Left ventricle myocardium inferior (tissue), 1 donor: ENCODE data around the gene TSPAN18. TPM values are rescaled to one million over a fixed set of nuclear protein-coding genes. Genes with fewer than 3 reads are reported as not detected.

Source experiments
- DNase-seq: peaks from one replicate; pipeline ENCODE4 v3.0.0-alpha.2; 2020
- H3K27ac ChIP-seq: fragments of 200-600 bp; replicated peaks from 2 replicates; pipeline ENCODE4 v1.8.0; 2021
- H3K27me3 ChIP-seq: fragments of 200-600 bp; 2 replicates; pipeline ENCODE4 v1.8.0; 2021; ENCODE audit warnings: low read depth
- H3K36me3 ChIP-seq: fragments of 200-600 bp; 2 replicates; pipeline ENCODE4 v1.8.0; 2021
- H3K4me1 ChIP-seq: fragments of 200-600 bp; 2 replicates; pipeline ENCODE4 v1.8.0; 2021
- H3K4me3 ChIP-seq: fragments of 200-600 bp; 2 replicates; pipeline ENCODE4 v1.8.0; 2021; ENCODE audit warnings: mild to moderate bottlenecking, moderate library complexity
- H3K9me3 ChIP-seq: fragments of 200-600 bp; replicated peaks from 2 replicates; pipeline ENCODE4 v1.8.0; 2021
- CTCF ChIP-seq: fragments of 200-600 bp; IDR thresholded peaks from 2 replicates; pipeline ENCODE4 v1.8.0; 2021; ENCODE audit warnings: antibody characterized with exemption, mild to moderate bottlenecking, borderline replicate concordance
- intact Hi-C: fragments of 100-400 bp; cut with micrococcal nuclease; formaldehyde crosslinking; loops from one replicate; pipeline ENCODE4 v1.11.0; 2022
- total RNA-seq: library from RNA; stranded (reverse); fragmentation: NEBNext Ultra II Directional; extraction: Animal tissue kit (Norgen Biotek cat#: 25700); gene quantifications from one replicate; pipeline ENCODE4 v1.2.1, GENCODE V29; 2021
- donor health status: DM: no; HTN: yes; CAD: no; lungs with severe emphysema.

The TSPAN18 gene
- total RNA-seq, 1 donor from 2014 or later: 129 TPM

GRCh38 chr11:44854086-44854485, 127.3 kb downstream of the TSPAN18 start:
- peak overlapping the region; percentile 52 for H3K27ac ChIP-seq
- H3K4me1 ChIP-seq: peaks cover 80% of the 10 kb centered on the region
- no peaks in the 10 kb centered on the region for H3K9me3 ChIP-seq
- no peak for TF ChIP-seq CTCF
- no peaks in the 10 kb centered on the region for H3K27me3 ChIP-seq
- no peaks in the 10 kb centered on the region for H3K36me3 ChIP-seq
- DNase-seq: no peak
- no peak overlapping the region for H3K4me3 ChIP-seq
- intact Hi-C loops: no loop called here

GRCh38 chr11:44854741-44855492, 128.2 kb downstream of the TSPAN18 start:
- H3K4me3 ChIP-seq: no peak overlapping the region
- no peaks in the 10 kb centered on the region for H3K9me3 ChIP-seq
- H3K4me1 ChIP-seq: peaks cover 80% of the 10 kb centered on the region
- no peak for TF ChIP-seq CTCF
- intact Hi-C loops: no loop called here
- no peaks in the 10 kb centered on the region for H3K27me3 ChIP-seq
- peaks cover 2% of the 10 kb centered on the region for H3K36me3 ChIP-seq
- no peak for DNase-seq
- peak overlapping the region; percentile 52 for H3K27ac ChIP-seq

- intact Hi-C loops: no loop called here
- peak overlapping the region; percentile 52 for H3K27ac ChIP-seq
Measured at GRCh38 chr11:44855493-44855849, 128.7 kb downstream of the TSPAN18 start.

GRCh38 chr11:44857490-44858090, 130.8 kb downstream of the TSPAN18 start:
- DNase-seq: peak; percentile 36

More at GRCh38 chr11:44855493-44855849, 128.7 kb downstream of the TSPAN18 start:
- Histone ChIP-seq H3K4me3 (no peak overlapping the region), H3K36me3 (peaks cover 8% of the 10 kb centered on the region), H3K9me3 (no peaks in the 10 kb centered on the region), H3K27me3 (no peaks in the 10 kb centered on the region), H3K4me1 (peaks cover 75% of the 10 kb centered on the region)
- TF ChIP-seq CTCF: no peak
- DNase-seq: no peak

More at GRCh38 chr11:44857490-44858090, 130.8 kb downstream of the TSPAN18 start:
- no peak for TF ChIP-seq CTCF
- H3K9me3 ChIP-seq: no peaks in the 10 kb centered on the region
- H3K4me3 ChIP-seq: no peak overlapping the region
- peaks cover 8% of the 10 kb centered on the region for H3K36me3 ChIP-seq
- intact Hi-C loops: no loop called here
- peak overlapping the region; percentile 66 for H3K27ac ChIP-seq
- H3K4me1 ChIP-seq: peaks cover 72% of the 10 kb centered on the region
- no peaks in the 10 kb centered on the region for H3K27me3 ChIP-seq
